ACHN (cell line): ENCODE measurements around the gene EPS8L2.

Source experiments
- DNase-seq: peaks from one replicate; pipeline ENCODE4 v3.0.0-alpha.2; 2015
- in situ Hi-C: cut with HindIII; loops from 2 replicates; pipeline ENCODE4 v1.10.0; 2017; ENCODE audit warnings: low sequenced_read_pairs, low pct_ligation_motif_present, low pct_unique_long_range_greater_than_20kb

Gene EPS8L2

DNA sequence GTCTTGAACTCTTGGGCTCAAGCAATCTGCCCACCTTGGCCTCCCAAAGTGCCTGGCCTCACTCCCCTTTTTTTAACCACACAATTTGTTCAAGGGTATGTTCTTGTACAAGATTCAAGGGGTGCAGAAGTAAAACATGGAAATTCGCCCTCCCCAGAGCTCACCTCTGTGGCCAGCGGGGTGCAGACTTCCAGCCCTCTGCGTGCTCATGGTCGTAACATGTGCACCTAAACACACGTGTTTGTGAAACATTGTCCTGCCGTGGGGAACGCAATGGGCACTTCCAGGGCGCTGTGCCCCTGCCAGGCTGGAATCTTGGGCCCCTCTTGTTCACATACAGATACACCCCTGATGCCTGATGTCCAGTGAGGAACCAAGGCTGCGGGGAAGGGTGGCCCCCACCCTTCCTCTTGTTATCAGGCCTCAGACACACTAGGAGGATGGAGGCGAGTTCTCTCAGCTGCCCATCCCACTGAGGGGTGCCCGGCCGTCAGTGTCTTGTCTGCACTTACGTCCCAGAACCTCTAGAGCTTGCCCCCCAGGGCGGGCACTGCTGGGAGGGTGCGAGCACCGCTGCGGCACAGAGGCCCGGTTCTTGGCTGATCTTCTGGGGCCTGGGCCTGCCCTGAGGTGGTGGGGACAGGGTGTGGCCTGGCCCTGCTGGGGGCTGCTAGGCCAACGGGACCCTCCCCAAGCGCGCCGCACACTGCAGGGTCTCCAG is 4.1 kb upstream of the EPS8L2 start:
- in situ Hi-C loops = no loop called here
- DNase-seq = no peak

DNA sequence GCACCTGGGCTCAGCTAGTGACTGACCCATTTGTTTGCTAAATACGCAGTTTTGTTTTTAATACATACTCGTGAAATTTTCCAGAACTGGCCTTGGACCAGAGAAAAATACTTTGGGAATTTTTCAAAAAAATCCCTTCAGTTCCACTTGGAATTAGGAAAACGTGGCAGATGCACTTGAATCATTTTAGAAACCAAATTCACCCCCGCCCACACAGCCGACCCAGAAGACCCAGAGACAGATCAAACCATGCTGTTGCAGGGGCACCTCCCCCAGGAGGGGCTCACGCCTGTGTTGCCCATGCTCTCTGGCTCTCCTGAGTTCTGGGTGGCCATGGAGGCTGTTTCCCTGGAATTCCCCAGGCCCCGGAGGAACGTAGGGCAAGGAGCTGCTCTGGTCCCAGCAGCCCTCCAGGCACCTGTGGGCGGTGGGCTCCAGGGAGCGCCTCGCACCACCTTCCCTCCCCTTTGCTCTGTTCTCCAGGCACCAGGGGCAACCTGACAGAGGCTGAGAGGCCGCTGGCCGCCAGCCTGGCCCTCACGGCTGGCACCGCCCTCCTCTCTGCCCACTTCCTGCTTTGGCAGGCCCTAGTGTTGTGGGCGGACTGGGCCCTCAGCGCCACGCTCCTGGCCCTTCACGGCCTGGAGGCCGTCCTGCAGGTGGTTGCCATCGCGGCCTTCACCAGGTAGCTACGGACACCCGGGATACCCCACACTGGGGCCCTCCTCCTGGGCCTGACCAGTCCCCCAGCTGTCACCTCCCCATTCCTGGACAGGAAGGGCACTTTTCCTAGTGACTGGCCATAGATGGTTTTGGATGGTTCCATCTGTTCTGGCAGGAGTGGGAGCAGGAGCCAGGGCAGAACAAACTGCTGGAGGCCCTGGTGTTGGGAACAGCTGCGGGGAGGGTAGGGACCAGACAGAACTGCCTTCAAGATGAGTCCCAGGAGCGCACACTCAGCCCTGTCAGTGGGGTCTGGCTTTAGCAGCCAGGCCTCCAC is 3.3 kb upstream of the EPS8L2 start:
- peak; percentile 68 for DNase-seq
- in situ Hi-C loops = no loop called here

DNA sequence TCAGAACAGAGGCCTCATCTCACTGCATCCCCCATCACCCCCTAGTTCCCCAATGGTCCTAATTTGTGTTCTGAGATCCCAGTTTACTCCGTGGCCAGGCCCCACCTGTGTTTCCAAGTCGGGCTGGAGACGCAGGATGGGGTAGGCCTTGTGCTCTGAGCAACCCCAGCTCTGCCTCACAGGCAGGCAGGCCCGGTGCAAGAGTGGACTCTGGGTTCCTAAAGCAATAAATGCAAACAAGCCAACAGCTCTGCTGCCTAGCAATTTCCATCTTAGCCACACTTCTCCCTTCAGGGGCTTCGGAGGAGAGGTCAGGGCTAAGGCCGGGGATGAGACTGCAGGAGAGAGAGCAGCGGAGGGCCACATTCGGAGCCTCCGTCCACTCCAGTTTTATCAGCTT is 2.5 kb upstream of the EPS8L2 start:
- in situ Hi-C loops = no loop called here
- no peak for DNase-seq

DNA sequence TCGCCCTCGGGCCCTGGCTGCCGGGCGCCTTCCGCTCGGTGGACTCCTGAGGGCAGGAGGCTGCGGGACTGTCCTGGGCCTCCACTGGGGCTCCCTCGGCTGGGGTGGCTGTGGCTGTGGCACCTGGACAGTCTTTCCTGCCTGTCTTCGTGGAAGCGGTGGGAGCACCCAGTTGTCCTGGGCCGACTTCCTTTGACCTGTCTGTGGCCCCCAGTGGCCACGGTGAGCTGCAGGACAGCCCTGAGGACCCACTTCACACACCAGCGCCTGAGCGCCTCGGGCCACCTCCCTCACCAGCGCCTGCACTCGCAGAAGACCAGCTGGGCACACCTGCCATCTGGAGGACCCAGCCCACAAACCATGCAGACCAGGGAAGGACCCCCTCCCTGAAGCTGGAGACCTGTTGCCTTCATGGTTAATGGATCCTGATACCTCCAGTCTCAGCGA is 1.8 kb upstream of the EPS8L2 start:
- DNase-seq = no peak
- in situ Hi-C loops = no loop called here

DNA sequence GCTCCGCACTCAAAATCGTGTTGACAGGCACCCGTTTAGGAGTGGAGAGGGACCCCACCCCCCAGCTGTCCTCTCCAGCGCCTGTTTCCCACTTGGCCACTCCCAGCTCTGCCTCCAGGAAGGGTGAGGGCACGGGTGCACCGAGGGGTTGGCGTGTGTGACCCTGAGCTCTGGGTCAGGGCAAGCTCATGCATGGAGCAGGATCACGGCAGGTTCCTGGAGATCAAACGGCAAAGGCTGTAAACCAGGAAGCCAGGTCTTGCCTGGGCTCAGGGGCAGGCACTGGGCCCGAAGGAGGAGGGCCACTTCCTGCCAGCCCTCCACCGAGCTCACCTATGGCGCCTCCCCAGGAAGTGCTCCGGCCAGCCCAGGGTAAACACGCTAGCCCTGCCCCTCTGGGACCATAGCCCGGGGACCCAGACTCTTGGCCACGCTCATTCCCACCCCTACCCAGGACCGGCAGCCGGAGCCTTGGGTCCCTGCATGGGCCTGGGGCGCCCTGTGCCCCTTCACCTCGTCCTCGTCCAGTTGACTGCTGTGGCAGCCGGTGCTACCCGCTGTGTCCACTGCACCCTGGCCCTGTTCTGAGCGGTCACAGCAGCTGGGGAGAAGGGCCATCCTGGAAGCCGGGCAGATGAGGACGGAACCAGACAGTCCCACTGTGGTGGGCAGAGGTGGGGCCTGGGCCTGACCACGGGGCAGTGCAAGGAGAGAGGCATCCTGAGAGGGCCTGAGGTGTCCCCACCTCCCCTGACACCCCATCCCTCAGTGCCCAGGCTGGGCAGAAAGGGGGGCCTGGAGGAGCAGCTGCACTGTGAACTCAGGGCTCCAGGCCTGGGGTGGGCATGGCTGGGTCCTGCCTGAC is 1.0 kb upstream of the EPS8L2 start:
- no peak for DNase-seq
- in situ Hi-C loops = no loop called here

DNA sequence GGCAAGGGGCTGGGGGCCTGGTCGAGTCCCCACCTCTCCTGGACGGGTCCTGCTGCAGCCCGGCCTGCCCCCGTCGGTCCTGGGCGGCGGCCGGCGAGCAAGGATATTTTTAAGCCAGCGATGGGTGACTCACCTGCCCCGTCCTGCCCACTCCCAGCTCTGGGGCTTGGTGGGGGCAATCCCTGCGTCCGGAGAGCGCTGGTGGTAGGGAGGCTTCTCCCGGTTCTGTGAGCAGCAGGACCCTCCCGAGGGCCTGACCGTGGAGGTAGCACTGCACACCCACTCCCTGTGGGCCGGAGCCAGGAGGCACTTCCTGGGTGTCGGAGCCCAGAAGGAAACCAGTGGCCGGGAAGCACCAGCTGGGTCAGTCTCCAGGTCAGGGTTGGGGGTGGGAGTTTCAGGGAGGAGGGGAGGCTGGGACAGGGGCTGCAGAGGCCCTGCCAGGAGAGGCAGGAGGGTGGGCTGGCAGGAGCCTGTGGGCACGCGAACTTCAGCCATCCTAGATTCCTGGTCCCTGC is 467 bp downstream of the EPS8L2 start:
- in situ Hi-C loops = no loop called here
- DNase-seq = peak; percentile 52

DNA sequence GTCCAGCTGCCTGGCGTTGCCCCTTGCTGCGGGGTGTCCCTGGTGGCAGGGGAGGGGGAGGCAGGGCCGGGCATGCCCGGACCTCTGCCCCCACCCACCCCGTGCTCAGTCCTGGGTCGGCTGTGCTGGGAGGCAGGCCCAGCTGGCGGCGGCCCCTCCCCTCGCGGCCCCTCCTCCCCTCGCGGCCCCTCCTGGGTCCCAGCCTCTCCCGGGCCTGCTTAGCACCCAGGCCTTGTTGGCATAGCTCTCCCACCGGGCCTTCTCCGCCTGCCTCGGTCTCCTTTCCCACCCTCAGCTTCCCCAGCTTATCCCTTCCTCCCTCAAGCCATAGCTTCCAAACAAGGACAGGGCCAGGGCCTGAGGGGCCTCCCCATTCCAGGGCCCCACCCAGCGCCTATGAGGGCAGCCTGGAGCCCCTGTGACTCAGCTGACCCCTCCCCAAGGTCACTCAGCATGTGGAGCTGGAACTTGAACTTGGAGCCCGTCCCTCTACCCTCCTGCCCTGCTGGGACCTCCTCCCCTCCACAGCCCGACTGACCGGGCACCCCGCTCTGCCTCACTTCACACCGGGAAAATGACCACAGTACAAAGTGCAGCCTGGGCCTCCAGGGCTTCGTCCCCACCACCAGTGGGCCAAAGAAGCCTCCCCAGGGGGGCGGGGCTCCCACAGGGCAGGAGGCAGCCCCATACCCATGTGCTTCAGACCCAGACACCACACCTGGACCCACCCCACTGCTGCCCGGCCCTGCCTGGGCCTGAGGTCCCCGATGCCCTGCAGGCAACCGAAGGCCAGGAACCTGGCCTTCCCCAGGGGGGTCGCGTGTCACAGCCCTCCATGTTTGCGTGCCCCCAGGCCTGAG is 1.2 kb downstream of the EPS8L2 start:
- in situ Hi-C loops = no loop called here
- peak; percentile 87 for DNase-seq

DNA sequence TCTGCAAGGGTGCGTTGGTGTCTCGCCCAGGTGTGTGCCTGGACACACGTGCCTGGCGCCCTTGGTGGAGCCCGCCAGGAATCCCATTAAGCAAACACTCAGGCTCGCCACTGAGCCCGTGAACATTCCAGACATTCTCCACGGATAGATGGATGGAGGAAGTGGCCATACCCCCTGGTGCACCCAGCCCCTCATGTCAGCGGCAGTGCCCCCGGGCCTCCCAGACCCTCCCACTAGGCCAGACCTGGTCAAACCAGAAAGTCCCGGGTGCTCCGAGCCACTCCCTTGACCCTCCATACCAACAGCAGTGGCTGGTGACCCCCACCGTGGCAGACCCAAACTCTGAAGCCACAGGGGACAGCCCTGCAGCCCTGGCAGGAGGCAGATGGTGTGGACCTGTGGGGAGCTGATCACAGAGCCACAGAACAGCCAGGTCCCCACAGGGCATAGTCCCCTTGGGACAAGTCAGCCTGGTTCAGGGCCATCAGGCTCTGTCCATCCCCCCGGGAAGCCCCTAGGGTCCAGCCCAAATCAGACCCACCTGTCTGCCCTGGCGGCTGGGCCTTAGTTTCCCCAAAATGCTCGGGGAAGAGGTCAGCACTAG is 1.9 kb downstream of the EPS8L2 start:
- in situ Hi-C loops = no loop called here
- peak; percentile 86 for DNase-seq

DNA sequence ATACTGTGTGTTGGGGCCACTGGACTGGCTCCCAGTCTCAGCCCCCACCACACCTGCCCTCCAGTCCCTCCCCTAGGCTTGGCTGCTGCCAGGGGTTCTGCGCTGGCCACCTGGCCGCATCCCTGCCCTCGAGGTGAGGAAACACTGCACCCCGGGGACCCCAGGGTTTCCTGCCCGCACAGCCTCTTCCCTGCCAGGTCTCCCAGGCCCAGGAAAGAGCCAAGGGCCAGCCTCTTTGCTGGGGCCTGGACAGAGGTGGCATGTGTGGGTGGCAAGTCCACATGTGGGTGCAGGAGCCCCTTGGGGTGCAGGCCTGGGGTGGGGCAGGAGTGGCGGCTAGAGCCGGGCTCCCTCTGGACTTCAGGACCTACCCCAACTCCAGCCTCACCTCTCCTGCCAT is 2.5 kb downstream of the EPS8L2 start:
- in situ Hi-C loops = no loop called here
- no peak for DNase-seq

DNA sequence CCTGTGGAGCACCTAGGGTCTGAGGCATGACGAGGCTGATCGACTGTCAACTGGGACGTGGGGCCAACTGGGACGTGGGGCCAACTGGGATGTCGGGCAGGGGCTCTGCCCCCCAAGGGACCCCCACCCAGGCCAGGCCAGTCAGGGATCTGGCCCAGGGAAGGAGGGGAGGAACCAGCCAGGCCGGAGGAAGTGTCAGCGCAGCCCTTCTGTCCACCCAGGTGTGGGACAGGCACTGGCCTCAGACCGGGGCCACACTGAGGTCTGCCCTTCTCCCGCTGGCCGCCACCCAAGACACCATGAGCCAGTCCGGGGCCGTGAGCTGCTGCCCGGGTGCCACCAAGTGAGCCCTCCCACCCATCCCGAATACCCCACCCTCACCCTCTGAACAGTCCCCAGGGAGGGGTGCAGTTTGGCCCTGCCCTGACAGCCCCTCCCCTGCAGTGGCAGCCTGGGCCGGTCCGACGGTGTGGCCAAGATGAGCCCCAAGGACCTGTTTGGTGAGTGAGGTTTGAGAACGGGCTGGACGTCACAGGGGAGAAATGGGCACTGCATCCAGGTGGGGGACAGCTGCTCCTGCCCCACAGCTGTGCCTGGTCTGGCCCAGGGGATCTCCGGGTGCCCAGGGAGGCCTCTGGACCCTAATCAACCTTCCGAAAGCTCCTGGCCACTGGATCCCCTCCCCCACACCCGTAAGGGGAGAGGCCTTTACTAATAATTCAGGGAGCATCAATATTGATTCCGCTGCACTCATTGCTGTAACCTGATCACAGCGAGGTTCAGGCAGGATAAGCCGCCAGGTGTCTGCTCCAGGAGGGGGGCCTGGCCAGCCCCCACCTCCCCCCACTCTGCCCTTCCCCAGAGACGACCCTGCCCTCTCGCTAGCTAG is 3.3 kb downstream of the EPS8L2 start:
- DNase-seq = no peak

DNA sequence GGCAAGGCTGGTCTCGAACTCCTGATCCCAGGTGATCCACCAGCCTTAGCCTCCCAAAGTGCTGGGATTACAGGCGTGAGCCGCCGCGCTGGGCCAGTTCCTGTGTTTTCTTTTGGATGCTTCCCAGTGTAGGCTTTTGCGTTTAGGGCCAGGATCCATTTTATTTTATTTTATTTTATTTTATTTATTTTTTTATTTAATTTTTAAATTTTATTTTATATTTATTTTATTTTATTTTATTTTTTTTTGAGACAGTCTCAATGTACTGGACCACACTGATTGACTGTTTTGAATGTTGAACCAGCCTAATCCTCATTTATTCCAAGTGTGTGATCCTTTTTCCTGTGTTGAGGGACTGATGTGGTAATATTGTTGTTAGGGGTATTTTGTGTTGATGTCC is 8.4 kb downstream of the EPS8L2 start:
- DNase-seq = no peak
- in situ Hi-C loops = no loop called here

More for the DNA sequence above, 3.3 kb downstream of the EPS8L2 start:
- in situ Hi-C loops = no loop called here

DNA sequence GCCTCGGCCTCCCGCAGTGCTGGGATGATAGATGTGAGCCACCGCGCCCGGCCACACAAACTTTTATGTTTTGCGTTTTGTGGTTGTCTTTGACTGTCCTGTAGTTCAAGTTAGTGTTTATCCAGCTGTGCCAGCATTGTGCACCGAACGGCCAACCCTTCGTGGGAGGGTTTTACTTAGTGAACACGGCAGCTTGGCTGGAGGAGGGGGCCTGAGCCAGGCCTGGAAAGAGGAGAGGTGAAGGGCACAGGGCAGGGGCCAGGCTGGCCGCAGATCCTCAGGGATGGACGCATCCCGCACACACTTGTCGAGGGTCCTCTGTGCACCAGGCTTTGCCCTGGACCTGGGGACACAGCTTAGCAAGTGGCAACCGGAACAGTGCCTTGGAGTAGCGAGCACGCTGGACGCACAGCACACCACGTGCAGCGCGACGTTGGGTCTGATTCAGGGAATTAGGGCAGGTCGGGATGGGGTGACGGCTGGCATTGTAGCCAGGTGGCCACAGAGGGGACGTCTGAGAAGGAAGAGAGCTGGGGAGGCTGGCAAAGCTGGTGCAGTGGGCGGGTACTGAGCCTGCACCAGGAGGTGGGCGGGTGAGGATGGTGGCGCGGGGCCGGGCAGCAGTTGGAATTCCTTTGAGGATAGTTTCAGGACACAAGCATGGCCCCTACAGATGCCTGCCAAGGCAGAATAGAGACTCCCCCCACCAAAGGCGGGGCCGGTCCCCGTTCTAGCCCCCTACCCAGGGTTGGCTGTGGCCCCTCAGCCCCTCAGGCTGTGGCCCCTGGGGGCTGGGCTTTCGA is 13.4 kb downstream of the EPS8L2 start:
- no peak for DNase-seq
- in situ Hi-C loops = no loop called here

DNA sequence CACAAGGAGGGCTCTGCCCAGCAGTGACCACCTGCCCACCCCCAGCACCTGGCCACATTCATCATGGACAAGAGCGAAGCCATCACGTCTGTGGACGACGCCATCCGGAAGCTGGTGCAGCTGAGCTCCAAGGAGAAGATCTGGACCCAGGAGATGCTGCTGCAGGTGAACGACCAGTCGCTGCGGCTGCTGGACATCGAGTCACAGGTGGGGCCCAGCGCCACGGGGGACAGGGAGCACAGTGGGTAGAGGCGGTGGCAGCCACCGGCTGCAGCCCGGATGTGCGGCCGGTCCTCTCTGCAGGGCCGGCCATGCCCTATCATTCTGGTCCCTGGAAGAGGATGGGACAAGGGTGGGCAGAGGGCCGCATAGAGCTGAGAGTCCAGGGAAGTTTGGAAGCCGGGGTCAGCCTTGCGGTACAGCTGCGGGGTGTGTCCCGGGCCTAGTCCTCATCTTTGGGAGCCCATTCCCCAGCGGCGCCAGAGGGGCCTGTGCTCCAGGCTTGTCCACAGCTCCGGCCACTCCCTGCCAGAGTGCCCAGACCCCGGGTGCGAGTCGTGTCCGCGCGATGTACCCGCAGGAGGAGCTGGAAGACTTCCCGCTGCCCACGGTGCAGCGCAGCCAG is 14.1 kb downstream of the EPS8L2 start:
- in situ Hi-C loops = no loop called here
- no peak for DNase-seq

DNA sequence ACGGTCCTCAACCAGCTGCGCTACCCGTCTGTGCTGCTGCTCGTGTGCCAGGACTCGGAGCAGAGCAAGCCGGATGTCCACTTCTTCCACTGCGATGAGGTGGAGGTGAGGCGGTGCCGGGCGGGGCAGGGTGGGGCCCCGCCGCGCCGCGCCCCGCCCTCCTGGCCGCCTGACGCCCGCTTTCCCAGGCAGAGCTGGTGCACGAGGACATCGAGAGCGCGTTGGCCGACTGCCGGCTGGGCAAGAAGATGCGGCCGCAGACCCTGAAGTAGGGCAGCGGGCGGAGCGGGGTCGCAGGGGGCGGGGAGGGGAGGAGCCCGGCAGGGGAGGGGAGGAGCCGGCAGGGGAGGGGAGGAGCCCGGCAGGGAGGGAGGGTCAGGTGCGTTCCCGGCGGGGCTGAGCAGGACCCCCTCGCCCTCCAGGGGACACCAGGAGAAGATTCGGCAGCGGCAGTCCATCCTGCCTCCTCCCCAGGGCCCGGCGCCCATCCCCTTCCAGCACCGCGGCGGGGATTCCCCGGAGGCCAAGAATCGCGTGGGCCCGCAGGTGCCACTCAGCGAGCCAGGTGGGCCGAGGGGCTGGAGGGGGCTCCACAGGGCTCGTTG is 14.7 kb downstream of the EPS8L2 start:
- in situ Hi-C loops = no loop called here
- no peak for DNase-seq

DNA sequence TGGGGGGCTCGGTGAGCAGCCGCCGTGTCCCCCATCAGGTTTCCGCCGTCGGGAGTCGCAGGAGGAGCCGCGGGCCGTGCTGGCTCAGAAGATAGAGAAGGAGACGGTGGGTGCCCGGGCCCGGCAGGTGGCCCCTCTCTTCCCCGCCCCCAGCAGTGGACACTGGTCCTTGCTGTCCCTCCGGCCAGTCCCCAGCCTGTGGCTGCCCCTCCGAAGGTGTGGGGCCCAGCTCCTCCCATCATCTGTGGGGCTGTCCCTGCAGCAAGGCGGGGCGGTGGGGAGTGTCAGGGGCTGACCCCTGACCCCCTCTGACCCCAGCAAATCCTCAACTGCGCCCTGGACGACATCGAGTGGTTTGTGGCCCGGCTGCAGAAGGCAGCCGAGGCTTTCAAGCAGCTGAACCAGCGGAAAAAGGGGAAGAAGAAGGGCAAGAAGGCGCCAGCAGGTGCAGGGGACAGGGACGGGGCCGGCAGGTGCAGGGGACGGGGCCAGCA is 15.3 kb downstream of the EPS8L2 start:
- in situ Hi-C loops = no loop called here

More for the DNA sequence above, 15.3 kb downstream of the EPS8L2 start:
- no peak for DNase-seq
